Measurements from ENCODE around the gene KIF3A. TPM values are rescaled to one million over a fixed set of nuclear protein-coding genes. Genes with fewer than 3 reads are reported as not detected.

The KIF3A gene
- total RNA-seq, 1 experiment from 2014 or later: 4.8 TPM

DNA sequence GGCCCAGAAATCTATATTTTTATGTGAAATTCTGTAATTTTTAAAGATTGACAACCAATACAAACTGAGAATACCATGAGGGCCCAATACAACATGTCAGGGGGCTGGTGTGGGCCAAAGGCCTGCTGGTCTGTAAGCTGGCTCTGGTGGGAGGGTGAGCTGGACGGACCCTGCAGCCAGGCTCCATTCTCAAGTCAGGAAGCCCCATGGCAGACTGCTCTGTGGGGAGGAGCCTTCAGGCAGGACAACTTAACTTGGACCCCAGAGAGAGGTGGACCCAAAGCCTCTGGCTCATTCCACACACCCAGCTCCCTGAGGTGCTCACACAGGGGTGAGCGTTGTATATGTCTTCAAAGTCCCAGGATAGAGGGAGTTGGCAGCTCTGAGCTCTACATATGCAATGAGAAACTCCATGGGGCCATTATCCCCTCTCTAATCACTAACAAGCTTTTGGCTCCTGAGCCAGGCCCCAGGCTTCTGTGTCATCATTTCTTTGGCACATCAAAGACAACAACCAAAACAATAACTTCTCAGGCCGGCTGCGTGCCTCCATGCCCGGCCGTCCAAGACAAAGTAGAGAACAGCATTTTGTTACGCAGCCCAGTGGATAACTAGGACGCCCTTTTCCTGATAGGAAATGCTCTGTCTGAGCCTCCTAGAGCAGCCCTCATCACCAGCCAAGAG, 33.3 kb upstream of the KIF3A start:
- no peak for DNase-seq (ENCODE audit: low spot score)

DNA sequence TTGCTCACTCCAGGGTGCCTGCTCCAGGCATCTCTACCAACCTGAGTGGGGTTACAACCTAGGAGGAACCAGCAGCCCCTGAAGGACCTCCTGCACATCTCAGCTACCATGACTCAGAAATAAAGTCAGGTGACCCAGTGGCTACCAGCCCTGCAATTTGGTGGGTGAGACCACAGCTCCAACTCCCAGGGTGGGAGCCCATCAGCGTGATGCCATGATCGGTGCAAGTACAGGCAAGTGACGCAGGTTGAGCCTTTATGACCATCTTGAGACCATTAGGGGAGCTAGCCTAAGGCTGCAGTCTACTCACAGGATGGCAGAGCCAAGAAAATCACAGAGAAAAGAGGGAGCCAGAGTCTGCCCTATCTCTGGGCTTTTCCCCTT, 31.1 kb upstream of the KIF3A start:
- no peak for DNase-seq (ENCODE audit: low spot score)

DNA sequence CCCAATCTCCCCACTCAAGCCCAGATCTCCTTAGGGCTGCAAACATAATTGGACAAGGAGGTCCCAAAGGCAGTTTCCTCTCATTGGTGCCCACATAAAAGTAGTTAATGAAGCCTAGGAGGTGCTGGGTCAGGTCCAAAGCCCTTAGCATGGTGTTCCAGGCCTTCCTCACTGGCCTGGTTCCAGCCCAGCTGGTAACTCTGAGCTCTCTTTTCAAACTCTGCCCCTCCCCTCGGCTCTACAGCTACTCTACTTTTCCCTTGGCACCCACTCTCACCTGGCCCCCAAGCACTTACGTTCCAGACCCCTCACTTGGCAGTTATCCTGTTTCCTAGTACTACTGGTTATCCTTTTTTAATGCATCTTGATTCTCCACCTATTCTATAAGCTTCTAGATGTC, 29.8 kb upstream of the KIF3A start:
- no peak for DNase-seq (ENCODE audit: low spot score)

DNA sequence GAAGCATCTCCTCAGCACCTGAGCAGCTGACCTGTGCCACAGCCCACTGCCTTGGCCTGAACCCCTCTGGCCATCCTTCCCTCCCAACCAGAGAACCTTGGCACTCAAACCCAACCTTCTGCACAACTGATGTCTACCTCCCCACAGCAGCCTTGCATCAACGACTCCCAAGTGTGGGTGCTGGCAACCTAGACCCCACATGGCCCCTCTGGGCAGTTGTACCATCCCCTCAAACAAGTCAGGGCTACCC, 29.4 kb upstream of the KIF3A start:
- no peak for DNase-seq (ENCODE audit: low spot score)

DNA sequence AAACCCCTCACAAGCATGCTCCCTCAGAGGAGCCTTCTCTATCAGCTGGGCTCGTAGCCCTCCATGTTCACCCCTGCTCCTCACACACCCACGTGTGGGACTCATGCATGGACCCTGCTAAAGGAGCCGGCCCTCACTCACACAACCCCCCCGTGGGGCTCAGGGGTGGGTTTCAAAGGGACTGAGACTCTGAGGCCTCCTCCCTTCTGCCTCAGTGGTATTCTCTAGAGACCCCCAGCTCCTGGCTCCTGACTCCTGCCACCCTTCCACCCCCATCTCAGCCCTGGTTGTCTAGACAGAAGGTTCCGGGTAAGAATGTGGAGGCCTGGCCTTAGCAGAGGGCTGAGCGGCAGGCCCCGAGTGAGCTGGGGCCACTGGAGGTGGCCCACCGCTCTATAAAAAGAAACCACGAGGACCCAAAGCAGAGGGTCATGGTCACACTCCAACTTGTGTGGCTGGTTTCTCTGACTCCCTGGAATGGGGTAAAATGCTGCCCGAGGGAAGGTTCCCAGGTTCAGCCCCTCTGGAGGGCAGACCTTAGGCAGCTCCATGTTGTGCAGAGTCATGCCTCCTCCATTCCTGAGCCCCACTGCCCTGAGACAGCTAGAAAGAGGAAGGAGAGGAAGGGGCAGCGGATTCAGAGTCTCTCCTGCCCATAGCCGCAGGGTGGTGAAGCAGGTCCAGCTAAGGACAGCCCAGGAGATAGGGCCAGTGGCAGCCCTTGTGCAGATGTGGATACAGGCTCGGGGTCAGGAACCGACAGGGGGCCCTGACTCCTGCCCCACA, 28.9 kb upstream of the KIF3A start:
- no peak for DNase-seq (ENCODE audit: low spot score)

DNA sequence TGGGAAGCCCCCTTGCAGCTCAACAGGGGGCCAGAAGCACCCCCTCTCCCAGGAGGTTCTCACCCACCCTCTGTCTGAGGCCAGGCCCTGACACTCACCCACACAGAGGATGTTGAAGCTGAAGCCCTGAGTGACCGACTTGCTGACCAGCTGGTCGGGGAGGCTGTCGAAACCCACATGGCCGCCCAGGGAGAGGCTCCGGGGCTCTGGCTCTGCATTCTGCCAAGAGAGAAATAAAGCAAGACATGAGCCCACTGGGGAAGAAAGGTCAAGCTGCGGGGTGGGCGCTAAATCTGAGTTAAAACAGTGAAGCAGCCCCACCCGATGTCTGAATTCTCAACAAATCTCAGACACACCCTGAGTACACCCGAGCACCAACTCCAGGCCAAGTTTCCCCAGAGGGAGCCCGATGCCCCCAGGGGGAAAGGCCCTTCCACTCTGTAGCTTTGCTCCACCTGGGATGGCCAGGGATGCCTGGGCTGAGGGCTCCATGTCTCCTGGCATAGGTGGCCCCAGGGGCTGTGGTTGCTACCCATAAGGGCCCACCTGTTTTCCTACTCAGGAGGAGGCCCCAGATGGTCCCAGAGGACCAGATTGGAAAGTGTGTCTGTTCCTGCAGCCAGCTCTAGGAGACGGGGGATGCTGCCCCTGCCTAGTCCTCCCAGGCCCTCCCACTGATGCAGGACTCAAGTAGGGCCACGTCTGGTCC, 28.1 kb upstream of the KIF3A start:
- no peak for DNase-seq (ENCODE audit: low spot score)

DNA sequence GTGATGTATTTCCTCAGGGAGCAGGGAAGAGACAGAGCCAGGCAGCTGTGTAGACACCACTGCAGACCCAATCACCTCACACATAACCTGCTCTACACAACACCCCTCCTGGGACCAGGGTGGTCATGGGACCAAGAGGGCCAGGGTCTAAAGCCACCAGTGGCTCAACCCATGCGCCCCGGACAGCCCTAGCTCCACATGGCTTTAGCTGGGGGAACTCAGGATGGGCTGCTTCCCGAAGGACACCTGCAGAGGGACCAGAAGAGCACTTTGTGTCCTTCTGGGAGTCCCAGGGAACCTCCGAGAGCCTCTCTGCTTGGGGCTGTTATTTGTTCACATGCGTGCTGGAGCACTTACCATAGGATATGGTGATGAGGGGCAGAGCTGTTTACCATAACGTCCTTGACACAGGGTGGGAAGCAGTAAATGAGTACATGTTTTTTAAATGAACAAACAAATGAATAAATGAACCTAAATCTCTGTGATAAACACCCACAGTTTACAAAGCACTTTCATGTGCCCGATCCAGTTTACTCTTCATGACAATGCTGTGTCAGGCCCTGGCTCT, 27.4 kb upstream of the KIF3A start:
- no peak for DNase-seq (ENCODE audit: low spot score)

DNA sequence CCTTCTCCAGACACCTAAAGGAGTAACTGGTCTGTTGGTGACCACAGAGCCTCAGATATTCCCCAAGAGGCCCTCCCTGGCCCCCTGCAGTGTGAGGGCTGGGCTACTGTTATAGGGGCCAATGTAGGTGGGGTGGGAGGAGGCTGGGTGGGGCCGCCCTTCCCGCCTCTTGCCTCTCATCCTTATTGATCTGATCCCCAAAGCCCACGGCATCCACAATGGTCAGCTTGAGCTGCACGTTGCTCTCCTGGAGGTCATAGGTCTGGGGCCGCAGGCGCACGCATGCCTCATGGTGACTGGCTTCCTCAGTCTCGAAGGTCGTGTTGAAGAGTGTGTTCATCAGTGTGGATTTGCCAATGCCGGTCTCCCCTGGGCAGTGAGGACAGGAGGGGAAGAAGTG, 26.7 kb upstream of the KIF3A start:
- DNase-seq (ENCODE audit: low spot score): no peak

DNA sequence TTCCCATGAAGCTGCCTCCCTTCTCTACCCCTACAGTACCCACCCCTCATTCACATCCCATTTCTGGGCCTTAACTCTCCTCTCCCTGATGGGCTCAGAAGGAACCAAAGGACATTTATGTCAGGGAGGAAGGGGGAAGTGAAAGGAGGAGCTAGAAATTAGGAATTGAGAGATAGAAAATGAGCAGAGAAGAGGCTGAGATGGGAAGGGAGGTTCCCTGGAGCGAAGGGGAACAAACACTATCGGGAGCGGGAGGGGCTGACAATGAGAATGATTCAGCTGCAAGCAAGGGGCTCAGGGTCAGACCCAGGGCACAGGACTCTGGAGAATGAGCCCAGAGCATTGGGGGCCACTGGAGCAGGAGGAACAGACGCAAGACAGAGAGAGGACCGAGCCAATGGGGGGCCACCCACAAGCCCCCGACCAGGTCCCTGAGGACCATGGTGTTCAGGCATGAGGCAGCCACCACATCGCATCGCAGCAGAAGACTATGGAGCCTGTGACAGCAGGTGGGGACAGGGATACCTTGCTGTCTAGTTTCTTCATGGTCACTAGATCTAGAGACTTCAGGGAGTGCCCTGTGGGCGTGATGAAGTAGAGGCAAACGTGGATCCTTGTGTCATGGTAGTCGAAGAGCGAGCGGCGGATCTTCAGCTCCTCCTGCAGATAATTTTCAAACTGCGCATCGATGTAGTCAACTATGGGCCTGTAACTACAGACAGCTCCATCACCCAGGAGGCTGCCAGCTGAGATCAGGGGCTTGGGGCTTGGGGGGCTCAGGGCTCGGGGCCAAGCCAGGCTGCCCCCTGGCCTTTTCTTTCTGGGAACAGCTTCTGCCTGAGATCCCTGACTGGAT, 26.1 kb upstream of the KIF3A start:
- no peak for DNase-seq (ENCODE audit: low spot score)

DNA sequence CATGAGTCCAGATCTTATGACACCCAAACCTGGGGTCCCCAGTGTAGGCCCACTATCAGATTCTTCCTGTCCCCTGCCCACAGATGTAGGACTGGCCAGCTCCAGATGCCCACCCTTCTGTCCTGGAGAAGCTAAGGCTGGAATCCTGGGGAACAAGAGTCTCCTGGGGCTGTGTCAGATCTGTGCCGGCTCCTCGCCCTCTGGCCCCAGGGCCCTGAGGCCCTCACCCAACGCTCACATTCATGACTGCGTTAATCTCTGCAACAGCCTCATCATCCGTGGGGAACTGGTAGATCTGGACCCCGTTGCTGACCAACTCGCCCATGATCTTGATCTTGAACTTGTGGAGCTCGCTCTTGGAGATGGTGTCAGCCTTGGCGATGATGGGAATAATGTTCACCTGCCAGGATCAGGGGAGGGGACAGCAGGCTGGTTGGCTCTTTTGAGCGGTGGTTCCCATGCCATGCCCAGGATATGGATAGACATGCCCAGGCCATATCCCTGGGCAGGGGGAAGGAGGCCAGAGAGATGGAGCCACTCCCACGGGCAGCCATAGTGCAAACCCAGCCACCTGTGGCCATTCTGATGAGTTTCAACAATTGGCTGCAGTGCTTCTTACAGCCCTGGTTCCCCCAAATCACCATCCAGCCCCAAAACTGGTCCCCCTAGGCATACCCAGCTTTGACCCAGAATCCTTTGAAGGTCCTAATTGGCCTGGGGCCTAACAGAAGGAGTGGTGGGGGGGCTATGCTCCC, 25.1 kb upstream of the KIF3A start:
- no peak for DNase-seq (ENCODE audit: low spot score)

DNA sequence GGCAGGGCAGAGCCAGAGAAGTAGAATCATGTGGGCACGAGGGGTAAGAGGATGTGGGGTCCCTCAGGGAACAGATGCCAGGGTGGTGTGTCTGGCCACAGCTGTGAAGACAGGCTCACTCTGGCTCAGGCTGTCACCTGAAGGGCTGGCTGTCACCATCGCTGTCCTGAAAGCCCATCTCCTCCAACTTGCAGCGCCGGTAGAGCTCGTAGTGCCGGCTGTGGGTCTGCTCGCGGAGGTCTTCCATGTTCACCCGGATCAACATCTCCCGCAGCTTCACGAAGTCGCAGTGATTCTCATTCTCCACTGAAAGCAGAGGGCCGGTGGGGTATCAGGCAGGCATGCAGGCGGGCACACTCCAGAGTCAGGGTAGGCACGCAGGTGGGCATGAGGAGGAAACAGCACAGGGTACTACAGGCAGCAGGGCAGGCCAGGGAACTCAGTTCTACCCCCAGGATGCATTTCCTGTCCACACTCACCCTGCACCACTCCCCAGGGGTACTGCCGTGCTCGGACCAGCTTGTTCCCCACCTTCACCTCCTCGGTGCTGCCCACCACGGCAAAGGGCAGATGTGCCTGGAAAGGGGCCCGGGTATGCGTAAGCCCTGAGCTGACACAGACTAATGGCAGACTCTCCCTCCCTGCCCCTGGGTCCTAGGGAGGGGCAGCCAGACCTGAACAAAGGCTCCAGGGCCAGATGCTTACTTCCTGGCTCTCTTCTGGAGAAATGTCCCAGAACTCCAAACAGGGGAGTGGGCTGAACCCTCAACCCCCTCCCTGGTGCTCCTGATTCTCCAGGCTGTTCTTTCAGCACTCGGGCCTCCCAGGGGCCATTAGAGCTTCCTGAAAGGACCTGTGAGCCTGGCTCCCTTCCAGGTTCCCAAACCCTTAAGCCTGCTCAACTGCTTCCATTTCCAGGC, 24.2 kb upstream of the KIF3A start:
- no peak for DNase-seq (ENCODE audit: low spot score)

DNA sequence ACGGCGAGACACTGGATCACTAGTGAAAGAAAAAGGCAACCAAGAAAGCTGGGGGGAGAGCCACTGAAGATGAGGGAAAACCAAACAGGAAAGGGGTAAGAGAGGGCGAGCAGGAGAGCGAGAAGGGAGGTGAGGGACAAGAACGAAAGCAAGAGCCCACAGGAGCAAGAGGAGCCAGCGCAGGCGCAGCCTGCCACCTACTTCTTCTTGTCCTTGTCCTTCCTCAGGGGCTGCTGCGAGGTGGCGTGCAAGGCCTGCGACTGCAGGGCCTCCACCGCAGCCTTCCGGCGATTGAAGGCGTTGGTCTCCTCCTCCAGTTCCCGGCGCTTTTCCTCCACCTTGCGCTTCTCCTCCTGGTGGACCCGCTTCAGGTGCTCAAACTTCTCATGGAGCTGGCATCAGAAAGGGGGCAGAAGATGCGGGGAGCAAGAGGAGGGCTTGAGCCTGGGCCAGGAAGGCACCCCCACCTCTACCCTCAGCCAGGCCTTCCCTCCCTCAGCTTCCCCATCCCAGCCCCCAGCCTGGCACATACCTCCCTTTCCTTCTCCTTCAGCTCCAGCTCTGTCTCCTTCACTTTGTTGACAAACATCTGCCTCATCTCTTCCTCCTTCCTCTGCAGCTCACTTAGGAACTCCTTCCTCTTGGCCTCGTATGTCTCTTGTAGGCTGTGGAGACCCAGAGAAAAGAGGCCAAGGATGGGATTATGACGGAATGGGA, 23.4 kb upstream of the KIF3A start:
- DNase-seq (ENCODE audit: low spot score): no peak

DNA sequence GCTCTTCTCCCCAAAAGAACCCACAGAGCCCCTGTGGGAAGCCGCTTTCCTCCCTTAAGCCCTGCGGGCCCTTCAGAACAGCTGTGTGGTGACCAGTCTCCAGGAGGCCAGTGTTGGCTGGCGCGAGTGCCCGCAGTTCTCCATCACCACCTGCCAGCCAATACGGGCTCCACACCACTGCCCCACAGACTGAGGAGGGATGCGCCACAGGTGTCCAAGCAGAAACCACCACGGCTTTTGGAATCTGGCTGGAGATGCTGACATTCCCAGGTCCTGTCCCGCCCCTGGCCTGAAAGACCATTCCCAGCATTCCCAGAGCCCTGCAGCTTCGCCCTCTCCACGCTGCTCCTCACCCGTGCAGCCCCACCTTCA, 22.7 kb upstream of the KIF3A start:
- no peak for DNase-seq (ENCODE audit: low spot score)

DNA sequence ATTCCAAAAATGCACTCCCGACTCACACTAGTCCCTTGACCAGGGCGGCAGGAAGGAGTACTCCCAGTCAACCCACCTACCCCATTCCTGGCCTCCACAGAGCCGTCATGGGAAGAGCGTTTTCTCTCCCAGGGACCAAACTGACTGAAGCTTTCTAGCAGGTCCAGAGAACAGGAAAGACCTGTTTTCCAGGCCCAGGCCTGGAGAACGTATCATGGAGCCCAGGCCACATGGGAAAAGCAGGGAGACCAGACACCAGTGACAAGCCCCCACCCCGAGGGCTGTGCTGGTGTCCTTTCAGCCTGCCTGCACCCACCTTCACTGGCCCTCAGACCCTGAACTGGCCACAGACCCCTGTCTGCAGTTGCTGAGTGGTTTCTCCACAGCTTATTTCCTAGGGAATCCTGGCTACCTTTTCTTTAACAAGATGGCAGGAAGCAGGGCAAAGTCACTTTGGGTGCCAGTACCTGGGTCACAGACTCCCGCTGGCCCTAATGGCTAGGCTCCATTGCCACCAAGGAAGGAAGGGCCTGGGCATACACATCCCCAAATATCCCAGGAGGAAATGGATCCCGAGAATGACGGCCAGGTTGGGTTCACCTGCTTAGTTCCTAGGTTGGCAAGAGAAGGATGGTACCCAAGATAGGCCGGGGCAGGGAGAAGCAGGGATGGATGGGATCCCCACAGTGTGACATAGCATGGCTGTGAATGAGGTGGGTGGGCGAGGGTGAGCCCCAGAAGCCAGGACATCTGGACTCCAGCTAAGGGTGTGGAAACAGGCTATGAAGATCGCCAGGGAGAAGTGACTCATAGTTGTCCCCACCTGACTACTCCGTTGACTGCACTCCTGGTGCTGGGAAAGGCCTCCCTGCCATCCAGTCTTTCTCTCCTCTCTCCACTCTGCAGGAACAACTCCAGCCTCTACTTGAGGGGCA, 22.0 kb upstream of the KIF3A start:
- DNase-seq (ENCODE audit: low spot score): no peak

DNA sequence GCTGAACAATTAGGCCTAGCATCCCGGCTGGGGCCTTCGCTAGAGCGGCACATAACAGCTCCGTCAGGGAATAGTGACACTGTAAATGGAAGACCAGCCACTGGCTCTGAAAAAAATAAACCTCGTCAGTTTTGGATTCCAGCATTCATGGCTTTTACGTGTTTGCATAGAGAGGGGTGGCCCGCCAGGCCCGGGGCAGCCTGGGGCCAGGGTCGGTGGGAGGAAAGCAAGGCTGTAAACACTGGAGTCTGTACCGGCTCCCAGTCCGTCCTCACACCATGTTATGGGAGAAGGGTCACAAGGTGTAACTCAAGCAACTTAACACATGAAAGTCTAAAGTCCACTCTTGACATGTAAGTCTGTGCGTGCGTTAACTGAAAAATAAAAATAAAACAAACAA, 21.1 kb upstream of the KIF3A start:
- no peak for DNase-seq (ENCODE audit: low spot score)

DNA sequence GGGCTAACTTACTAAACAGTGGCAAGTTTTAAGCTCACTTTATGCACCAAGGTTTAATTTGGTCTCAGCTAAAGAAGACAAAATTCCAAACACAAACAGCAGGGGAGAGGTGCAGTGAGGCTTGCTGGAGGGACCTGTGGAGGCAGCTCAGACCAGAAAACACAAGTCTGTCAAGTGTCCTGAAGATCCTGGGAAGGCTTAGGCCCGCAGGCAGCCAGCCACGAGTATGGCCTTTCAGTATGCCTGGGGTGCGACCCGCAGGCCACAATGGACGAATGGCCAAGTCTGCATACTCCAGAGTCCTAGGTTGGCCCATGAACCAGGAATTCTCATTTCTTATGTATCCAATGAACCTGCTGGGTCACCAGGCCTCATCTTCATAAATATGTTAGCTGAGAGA, 19.2 kb upstream of the KIF3A start:
- no peak for DNase-seq (ENCODE audit: low spot score)

DNA sequence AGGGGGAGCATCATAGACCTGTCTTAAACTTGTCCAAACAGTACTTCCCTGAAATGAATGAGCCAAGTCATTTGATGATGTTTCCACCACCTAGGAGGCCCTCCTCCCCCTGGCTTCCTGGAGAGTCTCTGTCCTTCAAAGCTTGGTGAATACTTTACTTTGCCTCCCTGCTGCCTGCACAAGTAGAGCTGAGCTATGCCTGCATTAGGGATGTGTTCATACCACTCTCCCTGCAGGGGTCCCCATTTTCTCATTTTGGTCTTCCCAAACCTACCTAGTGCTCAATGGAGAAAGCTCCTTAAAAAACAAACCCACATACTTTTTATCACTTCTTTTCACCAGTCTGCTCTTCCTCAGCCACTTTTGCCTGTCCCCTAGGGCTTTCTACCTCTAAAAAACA, 17.6 kb upstream of the KIF3A start:
- DNase-seq (ENCODE audit: low spot score): no peak

DNA sequence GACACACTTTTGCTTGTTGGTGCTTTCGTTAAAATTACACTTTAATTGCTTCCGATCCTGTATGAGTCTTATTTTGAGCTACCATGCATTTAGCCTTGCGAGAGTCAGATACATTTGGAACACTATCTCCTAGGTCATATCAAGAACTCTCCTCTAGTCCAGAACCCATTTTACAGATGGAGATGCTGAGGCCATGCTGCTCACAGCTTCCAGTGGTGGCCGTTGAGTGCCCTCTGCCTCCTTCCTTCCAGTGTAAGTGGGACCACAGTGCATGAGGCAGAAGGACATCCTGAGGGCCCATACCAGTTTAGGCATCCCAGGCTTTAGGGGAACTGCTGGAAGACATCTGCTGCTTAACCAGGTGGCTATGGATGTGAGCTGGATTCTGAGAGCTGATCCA, 16.8 kb upstream of the KIF3A start:
- DNase-seq (ENCODE audit: low spot score): no peak
